GM23248 (cell line): ENCODE data around the gene ARL6IP4.

ENCODE experiments used
- EZH2 ChIP-seq: fragments of 200-600 bp; sonication (generic); IDR thresholded peaks from 2 replicates; pipeline ENCODE4 v1.6.1; 2018; ENCODE audit warnings: antibody characterized with exemption, mild to moderate bottlenecking; ENCODE audit not compliant: insufficient read depth, poor library complexity, severe bottlenecking
- EZH2phosphoT487 ChIP-seq: fragments of 200-600 bp; sonication (generic); IDR thresholded peaks from 2 replicates; pipeline ENCODE4 v1.6.1; 2018; ENCODE audit warnings: antibody characterized with exemption, moderate library complexity, mild to moderate bottlenecking, low read depth; ENCODE audit not compliant: insufficient read depth

DNA sequence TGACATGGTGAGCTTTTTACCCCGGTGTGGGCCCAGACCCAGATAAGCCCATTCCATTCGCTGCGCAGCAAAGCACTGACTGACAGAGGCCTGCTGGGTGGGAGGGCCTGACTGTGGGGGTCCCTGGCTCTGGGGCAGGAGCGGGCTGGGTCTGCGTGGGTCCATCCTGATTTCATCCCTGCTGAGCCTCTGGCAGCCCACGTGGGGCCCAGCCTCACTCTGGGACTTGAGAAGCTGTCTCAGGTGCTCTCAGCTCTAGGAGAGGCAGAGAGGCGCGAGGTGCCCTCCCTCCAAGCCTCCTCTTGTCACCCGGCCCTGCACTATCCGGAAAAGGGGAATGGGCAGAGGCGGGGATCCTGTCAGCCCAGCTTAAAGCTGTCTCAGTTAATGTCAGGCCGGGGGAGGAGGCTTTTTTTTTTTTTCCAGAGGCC, 15.1 kb upstream of the ARL6IP4 start:
- TF ChIP-seq EZH2phosphoT487 (no peak), EZH2 (no peak)
